Measurements from ENCODE around the gene DCAF5. TPM values are rescaled to one million over a fixed set of nuclear protein-coding genes. Genes with fewer than 3 reads are reported as not detected.
A peak's percentile ranks its signal among the peaks of the same experiment; 100 is the strongest.

Gene DCAF5
- total and polyA plus RNA-seq, 3 experiments from 2014 or later: 31.2 to 91.7 (median 32.9) TPM

DNA sequence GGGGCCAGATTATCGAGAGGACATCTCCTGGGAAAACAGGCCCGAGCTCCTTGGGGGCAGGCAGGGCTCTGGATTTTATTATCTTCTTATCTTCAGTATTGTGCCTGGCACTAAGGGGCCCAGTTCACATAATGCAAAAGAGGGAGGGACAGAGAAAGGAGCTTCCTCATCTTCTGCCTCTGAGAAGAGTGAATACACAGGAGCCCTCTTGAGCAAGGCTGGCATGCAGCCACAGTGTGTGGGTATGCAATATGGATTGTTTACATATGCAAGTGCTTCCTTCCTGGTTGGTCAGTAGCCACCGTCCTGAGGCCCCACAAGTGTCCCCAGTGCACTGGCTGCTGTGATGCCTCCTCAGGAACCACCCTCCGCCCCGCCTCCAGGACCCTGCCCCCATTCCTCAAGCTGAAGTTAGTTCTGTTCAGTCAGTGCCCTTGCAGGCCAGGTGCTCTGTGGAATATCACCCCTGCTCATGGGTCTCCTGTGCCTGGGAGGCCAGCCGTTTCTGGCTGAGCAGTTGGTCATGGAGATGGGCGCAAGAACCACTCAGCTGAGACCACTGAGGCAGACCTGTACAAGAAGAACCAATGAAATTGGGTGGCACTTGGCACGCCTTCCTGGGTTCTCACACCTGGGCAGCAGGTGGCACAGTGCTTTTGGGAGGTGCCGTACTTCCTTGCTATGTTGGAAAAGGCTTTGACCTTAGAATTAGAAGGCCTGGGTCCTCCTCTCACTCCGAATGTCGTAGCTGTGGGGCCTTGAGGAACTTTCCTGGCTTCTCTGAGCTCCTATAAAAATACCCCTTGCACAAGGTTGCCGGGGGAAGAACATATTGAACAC is 138.8 kb downstream of the DCAF5 start:
- CTCF ChIA-PET: interaction anchor here (1.1 kb wide), 1 partner anchor 13 kb away, joined by 3 read pairs; no protein-coding TSS in a partner anchor
- Mint-ChIP-seq H3K4me1 (peaks cover 0 to 4% (median 0%) of the 10 kb centered on the region in 3 donors), H3K4me3 (no peak overlapping the region), H3K27me3 (no peaks in the 10 kb centered on the region), H3K9me3 (no peaks in the 10 kb centered on the region), H3K36me3 (no peaks in the 10 kb centered on the region), H3K27ac (peak overlapping the region in 1 of 8 donors; percentile 68)
- Histone ChIP-seq H3K9me3 (ENCODE audit: low read length) (no peaks in the 10 kb centered on the region), H3K4me3 (ENCODE audit: low read length) (no peak overlapping the region), H3K36me3 (ENCODE audit: insufficient read depth, low read length) (no peaks in the 10 kb centered on the region), H3K27ac (ENCODE audit: low read depth, low read length) (no peak overlapping the region), H3K4me1 (ENCODE audit: insufficient read depth, low read length) (no peaks in the 10 kb centered on the region), H3K27me3 (ENCODE audit: insufficient read depth, low read length, poor library complexity, severe bottlenecking) (no peaks in the 10 kb centered on the region)
- POLR2A ChIA-PET: no interaction called here
- no peak for DNase-seq

DNA sequence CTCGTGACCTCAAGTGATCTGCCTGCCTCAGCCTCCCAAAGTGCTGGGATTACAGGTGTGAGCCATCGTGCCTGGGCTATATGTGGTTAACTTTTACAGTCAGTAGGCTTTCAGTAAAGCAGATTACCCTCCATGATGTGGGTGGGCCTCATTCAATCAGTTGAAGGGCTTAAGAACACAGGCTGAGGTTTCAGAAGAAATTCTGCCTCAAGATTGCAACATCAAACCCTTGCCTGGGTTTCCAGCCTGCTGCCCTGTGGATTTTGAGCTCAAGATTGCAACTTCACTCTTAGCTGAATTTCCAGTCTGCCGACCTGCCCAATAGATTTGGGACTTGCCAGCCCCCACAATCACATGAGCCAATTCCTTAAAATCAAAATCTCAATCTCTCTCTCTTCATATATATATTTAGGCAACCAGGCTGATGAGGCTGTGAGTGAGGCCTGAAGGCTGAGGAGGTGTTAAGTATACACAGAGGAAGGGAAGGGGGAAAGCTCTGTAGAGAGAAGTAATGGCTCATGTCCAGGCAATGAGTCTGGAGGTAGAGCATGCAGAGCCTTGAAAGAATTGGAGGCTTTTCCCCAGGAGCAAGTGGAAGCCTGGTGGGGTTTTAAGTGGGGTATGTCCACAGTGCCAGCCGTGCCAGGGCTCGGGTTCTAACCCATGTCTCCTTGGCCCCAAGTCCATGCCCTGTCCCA is 140.5 kb downstream of the DCAF5 start:
- Histone ChIP-seq H3K4me3 (ENCODE audit: low read length) (no peak overlapping the region), H3K9me3 (ENCODE audit: low read length) (no peaks in the 10 kb centered on the region), H3K4me1 (ENCODE audit: insufficient read depth, low read length) (no peaks in the 10 kb centered on the region), H3K27me3 (ENCODE audit: insufficient read depth, low read length, poor library complexity, severe bottlenecking) (no peaks in the 10 kb centered on the region), H3K27ac (ENCODE audit: low read depth, low read length) (no peak overlapping the region), H3K36me3 (ENCODE audit: insufficient read depth, low read length) (no peaks in the 10 kb centered on the region)
- Mint-ChIP-seq H3K4me3 (no peak overlapping the region), H3K9me3 (no peaks in the 10 kb centered on the region), H3K4me1 (peaks cover 0 to 4% (median 0%) of the 10 kb centered on the region in 3 donors), H3K36me3 (no peaks in the 10 kb centered on the region), H3K27me3 (peaks cover 0 to 1% of the 10 kb centered on the region in 2 donors), H3K27ac (peak overlapping the region in 1 of 8 donors; percentile 54)
- no peak for DNase-seq
- ChIA-PET POLR2A (no interaction called here), CTCF (interaction anchor here (1.1 to 1.6 kb wide), 2 partner anchors 9 to 15 kb away, joined by 3 to 4 read pairs; no protein-coding TSS in a partner anchor)

DNA sequence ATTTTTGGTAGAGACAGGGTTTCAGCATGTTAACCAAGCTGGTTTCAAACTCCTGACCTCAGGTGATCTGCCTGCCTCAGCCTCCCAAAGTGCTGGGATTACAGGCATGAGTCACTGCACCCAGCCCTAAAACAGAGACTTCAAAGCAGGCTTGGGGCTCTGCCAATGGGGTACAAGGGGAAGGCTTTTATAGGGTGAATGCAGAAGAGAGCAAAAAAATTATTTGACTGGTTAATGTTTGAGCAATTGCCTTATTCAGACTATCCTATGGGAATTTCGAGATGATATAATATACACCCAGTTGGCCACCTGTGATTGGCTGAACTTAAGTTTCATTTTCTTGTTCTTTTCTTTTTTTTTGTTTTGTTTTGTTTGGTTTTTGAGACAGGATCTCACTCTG is 142.3 kb downstream of the DCAF5 start:
- peaks cover 0 to 4% (median 0%) of the 10 kb centered on the region in 3 donors for H3K4me1 Mint-ChIP-seq
- ChIA-PET CTCF (no interaction called here), POLR2A (no interaction called here)
- Histone ChIP-seq H3K27me3 (ENCODE audit: insufficient read depth, low read length, poor library complexity, severe bottlenecking) (no peaks in the 10 kb centered on the region), H3K9me3 (ENCODE audit: low read length) (no peaks in the 10 kb centered on the region), H3K27ac (ENCODE audit: low read depth, low read length) (no peak overlapping the region), H3K4me1 (ENCODE audit: insufficient read depth, low read length) (no peaks in the 10 kb centered on the region), H3K36me3 (ENCODE audit: insufficient read depth, low read length) (no peaks in the 10 kb centered on the region), H3K4me3 (ENCODE audit: low read length) (no peak overlapping the region)
- peak in 1 of 5 donors; percentile 7 for DNase-seq
- no peaks in the 10 kb centered on the region for H3K36me3 Mint-ChIP-seq
- no peak overlapping the region for H3K4me3 Mint-ChIP-seq
- H3K9me3 Mint-ChIP-seq: no peaks in the 10 kb centered on the region
- peaks cover 1 to 2% of the 10 kb centered on the region in 2 donors for H3K27me3 Mint-ChIP-seq
- H3K27ac Mint-ChIP-seq: peak overlapping the region in 2 of 8 donors; percentile 57 to 75

DNA sequence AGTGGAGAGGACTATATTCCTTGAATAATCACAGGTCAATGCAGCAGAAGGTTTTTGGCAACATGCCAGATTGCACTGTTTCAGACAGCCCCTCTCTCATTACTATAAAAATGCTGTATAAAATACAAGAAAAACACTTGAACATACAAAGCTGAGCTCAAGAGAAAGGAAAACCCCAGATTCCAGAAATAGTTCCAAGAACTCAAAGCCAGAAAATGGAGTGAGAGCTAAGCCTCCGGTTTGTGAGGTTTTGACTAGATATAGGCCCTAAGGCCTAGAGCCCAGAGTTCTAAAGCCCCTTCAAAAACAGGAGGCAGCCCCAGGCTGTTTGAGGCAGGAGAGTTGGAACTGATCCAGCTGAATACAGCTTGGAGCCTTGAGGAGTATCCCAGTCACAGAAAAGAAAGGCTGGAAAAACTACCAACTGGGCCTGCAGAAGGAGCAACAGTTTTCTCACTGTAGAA is 144.5 kb downstream of the DCAF5 start:
- Histone ChIP-seq H3K27me3 (ENCODE audit: insufficient read depth, low read length, poor library complexity, severe bottlenecking) (no peaks in the 10 kb centered on the region), H3K4me1 (ENCODE audit: insufficient read depth, low read length) (no peaks in the 10 kb centered on the region), H3K4me3 (ENCODE audit: low read length) (no peak overlapping the region), H3K9me3 (ENCODE audit: low read length) (no peaks in the 10 kb centered on the region), H3K27ac (ENCODE audit: low read depth, low read length) (no peak overlapping the region), H3K36me3 (ENCODE audit: insufficient read depth, low read length) (no peaks in the 10 kb centered on the region)
- ChIA-PET POLR2A (no interaction called here), CTCF (no interaction called here)
- H3K9me3 Mint-ChIP-seq: peaks cover 0 to under 1% (median 0%) of the 10 kb centered on the region in 5 donors
- peaks cover 1 to 16% of the 10 kb centered on the region in 2 donors for H3K27me3 Mint-ChIP-seq
- peaks cover 0 to 4% (median 0%) of the 10 kb centered on the region in 3 donors for H3K4me1 Mint-ChIP-seq
- H3K27ac Mint-ChIP-seq: no peak overlapping the region
- DNase-seq: no peak
- peaks cover 0 to 5% (median 0%) of the 10 kb centered on the region in 3 donors for H3K36me3 Mint-ChIP-seq
- no peak overlapping the region for H3K4me3 Mint-ChIP-seq

DNA sequence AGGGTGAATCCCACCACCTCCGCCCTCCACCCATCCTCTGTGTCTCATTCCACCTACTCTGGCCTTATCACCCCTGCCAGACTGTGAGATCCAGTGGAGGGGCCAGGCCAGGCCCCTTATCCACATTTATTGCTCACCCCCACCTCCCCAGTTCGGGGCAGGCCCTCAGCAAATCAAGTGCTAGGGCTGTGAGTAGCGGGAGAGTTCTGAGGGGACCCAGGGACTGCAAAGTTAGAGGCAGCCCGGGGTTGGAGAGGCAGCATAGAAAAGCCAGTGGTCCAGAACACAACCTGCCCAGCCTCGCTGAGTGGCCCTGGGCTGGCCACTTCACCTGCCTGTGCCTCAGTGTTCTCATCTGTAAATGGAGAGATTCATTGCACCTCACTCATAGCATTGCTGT is 146.6 kb downstream of the DCAF5 start:
- no peaks in the 10 kb centered on the region for H3K4me1 ChIP-seq (ENCODE audit: insufficient read depth, low read length)
- H3K4me1 Mint-ChIP-seq: peaks cover 0 to 4% (median 0%) of the 10 kb centered on the region in 3 donors
- DNase-seq: no peak
- H3K27ac Mint-ChIP-seq: no peak overlapping the region
- H3K9me3 Mint-ChIP-seq: peaks cover 0 to 2% (median 0%) of the 10 kb centered on the region in 5 donors
- CTCF ChIA-PET: no interaction called here
- no peak overlapping the region for H3K4me3 ChIP-seq (ENCODE audit: low read length)
- H3K27me3 Mint-ChIP-seq: peaks cover 1 to 18% of the 10 kb centered on the region in 2 donors
- no peak overlapping the region for H3K4me3 Mint-ChIP-seq
- H3K27ac ChIP-seq (ENCODE audit: low read depth, low read length): no peak overlapping the region
- H3K36me3 ChIP-seq (ENCODE audit: insufficient read depth, low read length): no peaks in the 10 kb centered on the region
- peaks cover 0 to 5% (median 0%) of the 10 kb centered on the region in 3 donors for H3K36me3 Mint-ChIP-seq
- H3K9me3 ChIP-seq (ENCODE audit: low read length): no peaks in the 10 kb centered on the region
- POLR2A ChIA-PET: no interaction called here
- H3K27me3 ChIP-seq (ENCODE audit: insufficient read depth, low read length, poor library complexity, severe bottlenecking): no peaks in the 10 kb centered on the region

DNA sequence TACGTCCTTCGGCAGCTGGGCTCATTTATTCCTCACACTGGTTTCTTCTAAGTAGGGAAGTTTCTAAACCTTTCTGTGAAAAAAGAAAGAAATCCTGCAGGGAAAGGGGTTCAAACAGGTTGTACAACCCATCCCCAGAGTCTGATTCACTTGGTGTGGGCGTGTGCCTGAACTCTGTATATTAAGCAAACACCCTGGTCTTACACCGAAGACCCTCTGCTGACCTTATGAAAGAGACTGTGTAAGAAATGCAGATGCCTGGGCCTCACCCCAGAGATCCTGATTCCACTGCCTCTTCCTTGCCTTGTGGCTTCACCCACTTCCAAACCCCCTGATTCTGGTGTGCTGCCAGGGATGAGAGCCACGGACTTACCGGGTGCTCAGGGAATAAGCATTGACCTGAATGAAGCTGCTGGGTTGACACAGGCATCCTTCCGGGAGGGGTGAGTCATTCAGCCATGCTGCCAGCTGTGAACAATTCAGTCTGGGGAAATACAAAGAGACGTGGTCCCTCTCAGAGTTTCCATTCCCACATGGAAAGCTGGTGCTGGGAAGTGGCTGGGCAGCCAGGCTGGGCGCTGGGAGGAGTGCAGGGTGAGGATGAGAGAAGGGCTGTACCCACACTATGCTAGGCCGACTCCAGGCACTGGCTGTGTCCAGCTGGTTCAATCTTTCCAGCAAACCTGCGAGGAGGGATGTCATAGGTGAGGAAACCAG is 147.3 kb downstream of the DCAF5 start:
- no peaks in the 10 kb centered on the region for H3K36me3 ChIP-seq (ENCODE audit: insufficient read depth, low read length)
- Mint-ChIP-seq H3K4me3 (no peak overlapping the region), H3K27me3 (peaks cover 4 to 18% of the 10 kb centered on the region in 2 donors), H3K4me1 (peaks cover 0 to 1% (median 0%) of the 10 kb centered on the region in 3 donors), H3K36me3 (peaks cover 0 to 5% (median 0%) of the 10 kb centered on the region in 3 donors), H3K27ac (peak overlapping the region in 1 of 8 donors; percentile 98), H3K9me3 (peaks cover 0 to 2% (median 0%) of the 10 kb centered on the region in 5 donors)
- no peak for DNase-seq
- ChIA-PET POLR2A (no interaction called here), CTCF (no interaction called here)
- H3K27ac ChIP-seq (ENCODE audit: low read depth, low read length): no peak overlapping the region
- H3K9me3 ChIP-seq (ENCODE audit: low read length): no peaks in the 10 kb centered on the region
- H3K4me3 ChIP-seq (ENCODE audit: low read length): no peak overlapping the region
- H3K27me3 ChIP-seq (ENCODE audit: insufficient read depth, low read length, poor library complexity, severe bottlenecking): no peaks in the 10 kb centered on the region
- H3K4me1 ChIP-seq (ENCODE audit: insufficient read depth, low read length): no peaks in the 10 kb centered on the region

DNA sequence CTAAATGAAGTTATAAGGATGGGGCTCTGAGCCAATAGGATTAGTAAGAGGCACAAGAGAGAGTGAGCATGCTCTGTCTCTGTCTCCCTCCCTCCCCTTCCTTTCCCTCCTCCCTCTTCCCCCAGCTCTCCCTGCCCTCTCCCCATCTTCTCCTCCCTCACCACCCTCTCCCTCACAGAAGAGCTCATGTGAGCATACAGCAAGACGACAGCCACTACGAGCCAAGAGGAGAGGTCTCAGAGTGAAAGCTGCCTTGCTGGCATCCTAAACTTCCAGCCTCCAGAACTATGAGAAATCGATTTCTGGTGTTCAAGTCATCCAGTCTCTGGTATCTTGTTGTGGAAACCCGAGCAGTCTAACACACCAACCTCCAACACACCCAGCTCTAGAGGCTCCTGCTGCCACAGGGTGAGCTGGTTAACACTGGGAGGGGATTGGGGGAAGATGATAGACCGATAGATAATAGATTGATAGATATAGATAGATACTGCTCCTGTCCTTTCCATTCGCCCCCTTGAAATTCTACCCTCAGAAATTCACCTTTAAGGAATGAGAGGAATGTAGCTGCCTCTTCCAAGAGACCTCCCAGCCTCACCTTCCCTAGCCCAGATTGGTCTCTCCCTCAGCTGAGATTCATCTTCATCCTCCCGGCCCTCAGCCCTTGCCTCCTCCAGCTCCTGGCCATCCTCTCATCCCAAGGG is 148.0 kb downstream of the DCAF5 start:
- POLR2A ChIA-PET: no interaction called here
- no peak overlapping the region for H3K4me3 ChIP-seq (ENCODE audit: low read length)
- H3K4me3 Mint-ChIP-seq: no peak overlapping the region
- H3K4me1 Mint-ChIP-seq: no peaks in the 10 kb centered on the region
- no peak for DNase-seq
- H3K27ac ChIP-seq (ENCODE audit: low read depth, low read length): no peak overlapping the region
- H3K27me3 ChIP-seq (ENCODE audit: insufficient read depth, low read length, poor library complexity, severe bottlenecking): no peaks in the 10 kb centered on the region
- no peaks in the 10 kb centered on the region for H3K4me1 ChIP-seq (ENCODE audit: insufficient read depth, low read length)
- H3K36me3 ChIP-seq (ENCODE audit: insufficient read depth, low read length): no peaks in the 10 kb centered on the region
- H3K9me3 ChIP-seq (ENCODE audit: low read length): no peaks in the 10 kb centered on the region
- CTCF ChIA-PET: no interaction called here
- peaks cover 4 to 18% of the 10 kb centered on the region in 2 donors for H3K27me3 Mint-ChIP-seq
- H3K27ac Mint-ChIP-seq: peak overlapping the region in 1 of 8 donors; percentile 77
- H3K36me3 Mint-ChIP-seq: peaks cover 0 to 5% (median 0%) of the 10 kb centered on the region in 3 donors
- peaks cover 0 to 2% (median 0%) of the 10 kb centered on the region in 5 donors for H3K9me3 Mint-ChIP-seq
